Large intestine (tissue), 3 donors: ENCODE measurements around the gene SNX25. TPM values are rescaled to one million over a fixed set of nuclear protein-coding genes. Genes with fewer than 3 reads are reported as not detected.
"Not testable (repeated sequence)": the region's sequence is repeated elsewhere in the genome, so short reads cannot be mapped to it uniquely, and the experiment has no call there.

Experiments used
- DNase-seq, 2 donors: peaks; one replicate each; pipeline versions ENCODE4 v3.0.0 to v3.0.0-alpha.2; 2013
- H3K27ac ChIP-seq: one replicate; pipeline ENCODE4 v1.5.1; 2013; ENCODE audit warnings: low read length
- H3K27me3 ChIP-seq: 2 replicates; pipeline ENCODE4 v1.6.1; 2013; ENCODE audit warnings: low read length; ENCODE audit not compliant: control insufficient read depth, insufficient read depth
- H3K36me3 ChIP-seq: 2 replicates; pipeline ENCODE4 v1.6.1; 2013; ENCODE audit warnings: low read length; ENCODE audit not compliant: control insufficient read depth, insufficient read depth
- H3K4me1 ChIP-seq: one replicate; pipeline ENCODE4 v1.6.1; 2013; ENCODE audit warnings: low read length; ENCODE audit not compliant: control insufficient read depth, insufficient read depth
- H3K4me3 ChIP-seq: one replicate; pipeline ENCODE4 v1.5.1; 2013; ENCODE audit warnings: low read length
- H3K9me3 ChIP-seq: one replicate; pipeline ENCODE4 v1.6.1; 2013; ENCODE audit warnings: mild to moderate bottlenecking, low read depth, low read length, moderate library complexity; ENCODE audit not compliant: control insufficient read depth
- WGBS: methylation state at CpG from one replicate; pipeline ENCODE4 v1.1.5; 2013; ENCODE audit warnings: low lambda C conversion rate; ENCODE audit not compliant: insufficient coverage; 5-methylcytosine and 5-hydroxymethylcytosine counted together
- polyA plus RNA-seq: library from polyadenylated mRNA; unstranded; fragments of 120-200 nt; gene quantifications from one replicate; pipeline ENCODE4 v1.2.1, GENCODE V29; 2013

Gene SNX25
- polyA plus RNA-seq, 1 donor = 13.4 TPM

- not testable (repeated sequence) for DNase-seq, H3K36me3 ChIP-seq, H3K9me3 ChIP-seq, H3K4me3 ChIP-seq, H3K27ac ChIP-seq, H3K27me3 ChIP-seq
- WGBS = 100% methylated on average over 1 of the region's 13 CpGs
- H3K4me1 ChIP-seq = peaks cover 22% of the 10 kb centered on the region
These were observed 4.3 kb upstream of the SNX25 start for GRCh38 chr4:185205073-185205472.

- no peaks in the 10 kb centered on the region for H3K9me3 ChIP-seq
- peaks cover 22% of the 10 kb centered on the region for H3K4me1 ChIP-seq
- no peaks in the 10 kb centered on the region for H3K27me3 ChIP-seq
- H3K36me3 ChIP-seq = no peaks in the 10 kb centered on the region
- H3K27ac ChIP-seq = no peak overlapping the region
- 93% methylated on average over 3 of the region's 8 CpGs for WGBS
- DNase-seq = no peak
- H3K4me3 ChIP-seq = no peak overlapping the region
These were observed 3.6 kb upstream of the SNX25 start for GRCh38 chr4:185205697-185206342.

- 100% methylated on average over 1 of the region's 5 CpGs for WGBS
- no peaks in the 10 kb centered on the region for H3K27me3 ChIP-seq
- no peaks in the 10 kb centered on the region for H3K36me3 ChIP-seq
- no peak overlapping the region for H3K27ac ChIP-seq
- H3K9me3 ChIP-seq = no peaks in the 10 kb centered on the region
- peaks cover 15% of the 10 kb centered on the region for H3K4me1 ChIP-seq
- DNase-seq = no peak
- H3K4me3 ChIP-seq = no peak overlapping the region
These were observed 1.9 kb upstream of the SNX25 start for GRCh38 chr4:185207466-185207865.

GRCh38 chr4:185209852-185210101, 379 bp downstream of the SNX25 start:
- WGBS = no CpG with 5 or more reads among the region's 39 CpGs
- peak overlapping the region; percentile 60 for H3K4me3 ChIP-seq
- not testable (repeated sequence) for DNase-seq, H3K36me3 ChIP-seq, H3K4me1 ChIP-seq, H3K27ac ChIP-seq, H3K27me3 ChIP-seq, H3K9me3 ChIP-seq

- H3K4me1 ChIP-seq = no peaks in the 10 kb centered on the region
- no CpG with 5 or more reads among the region's 84 CpGs for WGBS
- H3K4me3 ChIP-seq = peak overlapping the region; percentile 60
- no peaks in the 10 kb centered on the region for H3K9me3 ChIP-seq
- peak overlapping the region; percentile 30 for H3K27ac ChIP-seq
- no peaks in the 10 kb centered on the region for H3K27me3 ChIP-seq
- DNase-seq = peak; percentile 35 to 73
- no peaks in the 10 kb centered on the region for H3K36me3 ChIP-seq
These were observed 944 bp downstream of the SNX25 start for GRCh38 chr4:185210102-185210981.

- H3K36me3 ChIP-seq = no peaks in the 10 kb centered on the region
- 40% methylated on average over 1 of the region's 5 CpGs for WGBS
- peak overlapping the region; percentile 30 for H3K27ac ChIP-seq
- peak overlapping the region; percentile 60 for H3K4me3 ChIP-seq
- no peak for DNase-seq
- no peaks in the 10 kb centered on the region for H3K4me1 ChIP-seq
- H3K27me3 ChIP-seq = no peaks in the 10 kb centered on the region
- no peaks in the 10 kb centered on the region for H3K9me3 ChIP-seq
These were observed 1.6 kb downstream of the SNX25 start for GRCh38 chr4:185211035-185211434.

GRCh38 chr4:185211641-185212040, 2.2 kb downstream of the SNX25 start:
- H3K27ac ChIP-seq = no peak overlapping the region
- no CpG with 5 or more reads among the region's 2 CpGs for WGBS
- H3K27me3 ChIP-seq = no peaks in the 10 kb centered on the region

GRCh38 chr4:185212581-185212980, 3.2 kb downstream of the SNX25 start:
- DNase-seq = no peak
- Histone ChIP-seq H3K27me3 (no peaks in the 10 kb centered on the region), H3K4me3 (no peak overlapping the region), H3K9me3 (no peaks in the 10 kb centered on the region), H3K4me1 (no peaks in the 10 kb centered on the region), H3K36me3 (no peaks in the 10 kb centered on the region), H3K27ac (no peak overlapping the region)
- WGBS = no CpG with 5 or more reads among the region's 4 CpGs

More at GRCh38 chr4:185211641-185212040, 2.2 kb downstream of the SNX25 start:
- Histone ChIP-seq H3K4me1 (no peaks in the 10 kb centered on the region), H3K4me3 (no peak overlapping the region), H3K9me3 (no peaks in the 10 kb centered on the region), H3K36me3 (no peaks in the 10 kb centered on the region)
- DNase-seq = no peak

GRCh38 chr4:185213877-185214276, 4.5 kb downstream of the SNX25 start:
- no peaks in the 10 kb centered on the region for H3K36me3 ChIP-seq
- no peak for DNase-seq
- H3K9me3 ChIP-seq = no peaks in the 10 kb centered on the region
- H3K27ac ChIP-seq = no peak overlapping the region
- H3K27me3 ChIP-seq = no peaks in the 10 kb centered on the region
- no peak overlapping the region for H3K4me3 ChIP-seq
- H3K4me1 ChIP-seq = no peaks in the 10 kb centered on the region
- WGBS = no CpG with 5 or more reads among the region's 4 CpGs

- no peaks in the 10 kb centered on the region for H3K27me3 ChIP-seq
- no CpG with 5 or more reads among the region's 2 CpGs for WGBS
- H3K36me3 ChIP-seq = no peaks in the 10 kb centered on the region
- no peaks in the 10 kb centered on the region for H3K4me1 ChIP-seq
- no peak overlapping the region for H3K27ac ChIP-seq
- DNase-seq = no peak
- no peak overlapping the region for H3K4me3 ChIP-seq
- H3K9me3 ChIP-seq = no peaks in the 10 kb centered on the region
These were observed 5.9 kb downstream of the SNX25 start for GRCh38 chr4:185215261-185215660.
